ENCODE measurements around the gene PTPRG. TPM values are rescaled to one million over a fixed set of nuclear protein-coding genes. Genes with fewer than 3 reads are reported as not detected.

The PTPRG gene
- polyA plus RNA-seq, 1 donor (not counting 4 experiments of a cell fraction or from before 2014, with no cell fraction given): 12.1 TPM

- Histone ChIP-seq H3K4me3 (ENCODE audit: control insufficient read depth in 2 of 3, extremely low read depth in 1 of 3, insufficient read depth in 2 of 3, low read depth in 1 of 3, low read length in 3 of 3) (no peak overlapping the region), H3K9me3 (ENCODE audit: control insufficient read depth, low read depth, low read length) (no peaks in the 10 kb centered on the region), H3K9me1 (ENCODE audit: control insufficient read depth, extremely low read depth, insufficient read depth, low read length) (no peaks in the 10 kb centered on the region), H3K27me3 (ENCODE audit: control insufficient read depth, extremely low read depth, insufficient read depth, low read length) (no peaks in the 10 kb centered on the region), H3K27ac (ENCODE audit: control insufficient read depth, insufficient read depth, low read length) (no peak overlapping the region), H3K9ac (ENCODE audit: control insufficient read depth, extremely low read depth, insufficient read depth, low read length) (no peak overlapping the region), H4K20me1 (ENCODE audit: control insufficient read depth, extremely low read depth, insufficient read depth, low read length) (no peaks in the 10 kb centered on the region), H3K4me1 (ENCODE audit: control insufficient read depth, extremely low read depth, insufficient read depth, low read length) (no peaks in the 10 kb centered on the region), H3K36me3 (ENCODE audit: control insufficient read depth in 2 of 2, extremely low read depth in 1 of 2, insufficient read depth in 2 of 2, low read length in 2 of 2) (no peaks in the 10 kb centered on the region), H3K4me2 (ENCODE audit: control insufficient read depth, extremely low read depth, insufficient read depth, low read depth, low read length) (no peak overlapping the region), H3K79me2 (ENCODE audit: control insufficient read depth, insufficient read depth, low read length) (no peaks in the 10 kb centered on the region), H2AFZ (ENCODE audit: control insufficient read depth, low read length) (no peak overlapping the region)
- no peak for TF ChIP-seq EZH2 (IDR thresholded peaks at IDR 0.05; ENCODE audit: low read length)
- no peak for TF ChIP-seq CTCF (optimal IDR thresholded peaks at IDR 0.05 in 1 of 3, IDR thresholded peaks at IDR 0.05 in 1 of 3, conservative IDR thresholded peaks at IDR 0.05 in 1 of 3; ENCODE audit: extremely low read depth in 1 of 3, insufficient read depth in 2 of 3, low read length in 3 of 3)
- dilution Hi-C loops (cut with MboI; ENCODE audit: extremely low pct_ligation_motif_present, low sequenced_read_pairs): no loop called here
- no peak for DNase-seq (ENCODE audit: low read depth, low spot score)
- FAIRE-seq: no peak
These were observed 314.8 kb downstream of the PTPRG start for GRCh38 chr3:61875976-61876671.

DNA sequence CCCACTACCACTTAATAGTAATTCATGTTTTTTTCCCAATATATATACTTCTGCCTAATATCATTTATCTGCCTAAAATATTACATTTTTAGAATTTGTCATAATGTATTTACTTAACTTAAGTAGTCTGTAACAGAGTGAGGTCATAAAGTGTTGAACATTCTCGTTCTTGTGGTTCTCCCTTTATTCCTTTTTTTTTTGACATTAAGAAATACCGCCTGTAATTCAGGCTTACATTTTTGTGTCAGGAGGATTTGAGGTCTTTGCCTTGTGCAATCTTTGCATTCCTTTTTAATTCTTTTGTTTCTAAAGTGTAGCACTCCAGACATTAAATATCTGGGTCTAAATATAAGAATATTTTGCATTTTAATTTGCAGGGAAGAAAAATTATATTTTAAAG is 315.4 kb downstream of the PTPRG start:
- no peaks in the 10 kb centered on the region for H3K36me3 ChIP-seq (ENCODE audit: control insufficient read depth in 2 of 2, extremely low read depth in 1 of 2, insufficient read depth in 2 of 2, low read length in 2 of 2)
- H3K27me3 ChIP-seq (ENCODE audit: control insufficient read depth, extremely low read depth, insufficient read depth, low read length): no peaks in the 10 kb centered on the region
- H4K20me1 ChIP-seq (ENCODE audit: control insufficient read depth, extremely low read depth, insufficient read depth, low read length): no peaks in the 10 kb centered on the region
- H3K27ac ChIP-seq (ENCODE audit: control insufficient read depth, insufficient read depth, low read length): no peak overlapping the region
- no peaks in the 10 kb centered on the region for H3K79me2 ChIP-seq (ENCODE audit: control insufficient read depth, insufficient read depth, low read length)
- H3K9me3 ChIP-seq (ENCODE audit: control insufficient read depth, low read depth, low read length): no peaks in the 10 kb centered on the region
- no peaks in the 10 kb centered on the region for H3K4me1 ChIP-seq (ENCODE audit: control insufficient read depth, extremely low read depth, insufficient read depth, low read length)
- H3K9me1 ChIP-seq (ENCODE audit: control insufficient read depth, extremely low read depth, insufficient read depth, low read length): no peaks in the 10 kb centered on the region
- no peak overlapping the region for H3K4me3 ChIP-seq (ENCODE audit: control insufficient read depth in 2 of 3, extremely low read depth in 1 of 3, insufficient read depth in 2 of 3, low read depth in 1 of 3, low read length in 3 of 3)
- dilution Hi-C loops (cut with MboI; ENCODE audit: extremely low pct_ligation_motif_present, low sequenced_read_pairs): no loop called here
- no peak overlapping the region for H3K9ac ChIP-seq (ENCODE audit: control insufficient read depth, extremely low read depth, insufficient read depth, low read length)
- DNase-seq (ENCODE audit: low read depth, low spot score) (no peak), FAIRE-seq (no peak)
- no peak overlapping the region for H2AFZ ChIP-seq (ENCODE audit: control insufficient read depth, low read length)
- no peak for TF ChIP-seq CTCF (optimal IDR thresholded peaks at IDR 0.05 in 1 of 3, IDR thresholded peaks at IDR 0.05 in 1 of 3, conservative IDR thresholded peaks at IDR 0.05 in 1 of 3; ENCODE audit: extremely low read depth in 1 of 3, insufficient read depth in 2 of 3, low read length in 3 of 3)
- no peak for TF ChIP-seq EZH2 (IDR thresholded peaks at IDR 0.05; ENCODE audit: low read length)
- no peak overlapping the region for H3K4me2 ChIP-seq (ENCODE audit: control insufficient read depth, extremely low read depth, insufficient read depth, low read depth, low read length)

Data from keratinocyte (primary cell).